ENCODE data around the gene CYP4F8.
"Not testable (repeated sequence)": the region's sequence is repeated elsewhere in the genome, so short reads cannot be mapped to it uniquely, and the experiment has no call there.

Gene CYP4F8

DNA sequence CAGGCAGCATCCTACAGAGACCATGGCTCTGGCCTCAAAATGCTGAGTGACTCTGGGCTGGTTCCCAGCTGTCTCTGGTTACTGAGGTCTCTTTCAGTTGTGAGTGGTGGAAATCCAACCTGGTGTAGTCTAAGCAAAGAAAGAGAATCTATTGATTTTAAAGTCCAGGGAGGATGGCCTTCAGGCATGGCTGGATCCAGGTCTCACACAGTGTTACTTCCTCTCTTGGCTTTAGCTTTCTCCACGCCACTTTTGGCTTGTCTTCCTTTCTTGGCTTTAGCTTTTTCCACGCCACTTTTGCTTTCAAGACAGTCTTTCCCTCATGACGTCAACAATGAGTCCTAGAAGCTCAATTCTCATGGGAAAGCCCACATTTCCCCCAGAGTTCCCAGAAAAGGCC lies 29.8 kb downstream of the CYP4F8 start:
- no peak for DNase-seq

DNA sequence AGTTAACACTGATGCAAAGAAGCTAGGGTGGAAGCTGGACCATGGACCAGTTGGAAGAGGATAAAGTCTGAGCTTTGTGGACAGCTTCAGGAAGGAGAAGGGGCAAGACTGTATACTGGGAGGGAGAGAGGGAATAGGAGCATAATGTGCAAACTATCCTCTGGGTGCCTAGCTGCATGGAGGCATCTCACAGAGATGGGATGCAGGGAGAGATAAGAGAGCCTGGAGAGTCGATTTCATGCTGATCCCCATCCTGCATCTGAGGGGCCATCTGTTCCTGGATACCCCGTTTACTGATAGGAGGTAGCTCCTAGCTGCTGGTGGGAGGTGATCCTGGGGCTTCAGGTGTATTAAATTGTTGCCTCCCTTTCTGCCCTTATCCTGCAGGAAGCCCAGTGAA lies 34.5 kb downstream of the CYP4F8 start:
- DNase-seq, result no peak

DNA sequence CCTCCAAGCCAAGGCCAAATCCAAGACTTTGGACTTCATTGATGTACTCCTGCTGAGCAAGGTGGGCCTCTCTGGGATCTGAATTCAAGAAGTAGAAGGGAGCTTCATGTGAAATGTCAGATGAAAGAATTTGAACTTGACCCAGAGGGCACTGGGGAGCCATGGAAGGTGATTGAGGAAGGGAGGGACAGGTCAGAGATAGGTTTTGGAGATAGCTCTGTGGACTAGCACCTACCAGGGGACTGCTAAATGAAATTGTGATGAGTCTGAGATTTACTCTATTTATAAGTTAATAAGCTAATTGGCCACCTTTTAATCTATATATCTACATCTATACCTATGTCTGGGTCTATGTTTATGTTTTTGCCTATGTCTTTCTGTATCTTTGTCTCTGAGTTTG lies 35.1 kb downstream of the CYP4F8 start:
- DNase-seq, result not testable (repeated sequence)

DNA sequence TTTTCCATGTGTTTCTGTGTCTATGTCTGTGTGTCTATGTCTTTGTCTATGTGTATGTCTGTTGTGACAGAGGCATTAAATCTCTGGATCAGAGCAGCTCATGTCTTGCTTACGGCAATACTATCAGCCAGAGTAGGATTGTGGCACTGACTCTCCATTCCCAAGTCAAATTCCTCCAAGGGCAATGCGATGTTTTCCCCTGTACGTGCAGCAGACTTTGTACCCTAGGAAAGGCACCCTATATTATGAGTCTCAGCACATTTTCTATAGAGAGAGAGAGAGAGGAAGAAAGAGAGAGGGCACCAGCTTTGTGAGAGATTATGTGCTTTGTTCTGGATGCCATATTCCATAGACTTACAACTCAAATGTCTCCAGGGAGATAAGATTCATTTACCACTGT lies 36.8 kb downstream of the CYP4F8 start:
- no peak for DNase-seq

DNA sequence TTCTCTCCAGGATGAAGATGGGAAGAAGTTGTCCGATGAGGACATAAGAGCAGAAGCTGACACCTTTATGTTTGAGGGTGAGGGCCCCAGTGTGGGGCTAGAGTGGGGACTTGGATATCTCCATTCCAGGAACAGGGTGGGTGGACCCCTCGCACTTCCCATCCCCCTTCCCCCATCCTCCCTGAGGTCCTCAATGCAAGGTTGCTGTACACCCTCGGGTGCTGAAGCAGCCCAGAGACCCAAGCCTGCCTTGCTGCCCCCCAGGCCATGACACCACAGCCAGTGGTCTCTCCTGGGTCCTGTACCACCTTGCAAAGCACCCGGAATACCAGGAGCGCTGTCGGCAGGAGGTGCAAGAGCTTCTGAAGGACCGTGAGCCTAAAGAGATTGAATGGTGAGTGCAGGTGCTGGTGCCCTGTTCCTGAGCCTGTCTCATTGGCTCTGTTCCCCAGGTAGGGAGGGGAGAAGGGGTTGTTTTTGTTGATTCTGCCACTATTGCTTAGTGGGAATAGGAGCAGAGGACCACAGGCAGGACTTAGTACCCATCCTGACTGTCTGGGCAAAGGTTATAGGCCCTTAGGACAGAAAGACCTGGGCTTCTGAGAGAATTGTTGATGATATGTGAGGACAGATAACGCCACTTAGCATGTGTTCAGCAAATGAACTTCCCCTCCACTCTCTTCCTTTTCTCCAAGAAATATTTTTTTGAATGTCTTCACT lies 37.7 kb downstream of the CYP4F8 start:
- DNase-seq, result no peak

DNA sequence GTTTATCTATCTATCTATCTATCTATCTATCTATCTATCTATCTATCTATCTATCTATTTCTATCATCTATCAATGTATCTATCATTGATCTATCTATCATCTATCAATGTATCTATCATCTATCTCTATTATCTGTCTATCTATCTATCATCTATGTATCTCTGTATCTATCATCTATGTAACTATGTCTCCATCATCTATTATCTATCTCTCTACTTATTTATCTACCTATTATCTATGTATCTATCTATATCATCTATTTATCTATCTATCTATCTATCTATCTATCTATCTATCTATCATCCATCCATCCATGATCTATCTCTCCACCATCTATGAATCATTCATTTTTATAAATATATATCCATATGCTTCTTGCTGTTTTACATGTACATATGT lies 41.4 kb downstream of the CYP4F8 start:
- no peak for DNase-seq

DNA sequence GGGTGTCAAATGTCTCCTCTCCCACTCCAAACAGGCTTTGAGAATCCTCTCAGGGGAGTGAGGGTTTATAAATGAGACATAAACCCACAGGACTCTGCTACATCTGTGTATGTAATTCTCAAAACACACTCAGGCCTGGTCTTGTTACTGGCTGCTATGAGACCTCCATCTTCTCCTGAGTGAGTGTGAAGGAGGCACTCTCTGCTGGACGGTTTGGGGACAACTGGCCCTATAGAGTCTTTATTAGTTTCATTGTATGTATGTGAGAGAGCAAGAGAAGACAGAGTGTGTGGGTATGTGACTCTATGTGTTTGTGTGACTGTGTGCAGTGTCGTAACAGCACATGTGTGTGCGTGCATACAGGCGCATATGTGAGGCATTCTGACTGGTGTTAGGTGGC lies 48.2 kb downstream of the CYP4F8 start:
- no peak for DNase-seq

DNA sequence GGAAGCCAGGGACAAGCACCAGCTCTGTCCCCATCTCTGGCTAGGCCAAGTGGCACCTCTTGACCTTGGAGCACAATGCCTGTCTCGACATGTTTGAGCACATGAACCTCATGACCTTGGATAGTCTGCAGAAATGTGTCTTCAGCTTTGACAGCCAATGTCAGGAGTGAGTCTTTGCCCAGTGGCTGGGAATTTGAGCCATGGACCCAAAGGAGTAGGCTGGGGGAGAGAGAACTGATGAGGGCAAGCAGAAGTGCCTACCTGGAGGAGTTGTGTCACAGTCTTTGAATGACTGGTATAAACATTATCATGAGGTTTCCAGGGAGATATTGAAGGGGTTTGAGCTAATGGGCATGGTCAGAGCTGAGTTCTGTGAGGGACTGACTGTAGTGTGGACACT lies 51.2 kb downstream of the CYP4F8 start:
- no peak for DNase-seq

DNA sequence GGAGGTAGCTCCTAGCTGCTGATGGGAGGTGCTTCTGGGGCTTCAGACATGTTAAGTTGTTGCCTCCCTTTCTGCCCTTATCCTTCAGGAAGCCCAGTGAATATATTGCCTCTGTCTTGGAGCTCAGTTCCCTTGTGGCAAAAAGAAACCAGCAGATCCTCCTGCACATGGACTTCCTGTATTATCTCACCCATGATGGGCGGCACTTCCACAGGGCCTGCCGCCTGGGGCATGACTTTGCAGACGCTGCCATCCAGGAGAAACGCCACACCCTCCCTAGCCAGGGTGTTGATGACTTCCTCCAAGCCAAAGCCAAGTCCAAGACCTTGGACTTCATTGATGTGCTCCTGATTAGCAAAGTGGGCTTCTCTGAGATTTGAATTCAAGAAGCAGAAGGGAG lies 51.9 kb downstream of the CYP4F8 start:
- DNase-seq, result no peak

DNA sequence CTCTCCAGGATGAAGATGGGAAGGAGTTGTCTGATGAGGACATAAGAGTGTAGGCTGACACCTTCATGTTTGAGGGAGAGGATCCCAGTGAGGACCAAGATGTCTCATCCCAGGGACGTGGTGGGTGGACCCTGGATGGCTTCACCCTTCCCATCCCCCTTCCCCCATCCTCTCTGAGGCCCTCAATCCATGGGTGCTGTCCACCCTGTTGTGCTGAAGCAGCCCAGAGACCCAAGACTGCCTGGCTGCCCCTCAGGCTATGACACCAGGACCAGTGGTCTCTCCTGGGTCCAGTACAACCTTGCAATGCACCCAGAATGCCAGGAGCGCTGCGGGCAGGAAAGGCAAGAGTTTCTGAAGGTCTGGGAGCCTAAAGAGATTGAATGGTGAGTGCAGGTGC lies 54.4 kb downstream of the CYP4F8 start:
- DNase-seq, result no peak

DNA sequence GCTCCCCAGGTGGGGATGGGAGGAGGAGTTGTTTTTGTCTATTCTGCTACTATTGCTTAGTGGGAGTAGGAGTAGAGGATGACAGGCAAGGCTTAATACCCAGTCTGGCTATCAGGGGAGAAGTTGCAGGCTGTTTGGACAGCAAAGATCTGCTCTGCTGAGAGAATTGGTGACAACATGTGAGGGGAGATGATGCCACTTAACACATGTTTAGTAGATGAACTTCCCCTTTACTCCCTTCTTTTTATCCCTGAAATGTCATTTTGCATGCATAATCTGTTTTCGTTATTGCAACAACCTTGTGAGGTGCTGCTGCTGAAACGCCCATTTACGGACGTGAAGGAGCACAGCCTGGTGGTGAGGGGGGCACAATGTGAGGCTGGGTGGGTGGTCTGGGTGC lies 54.9 kb downstream of the CYP4F8 start:
- no peak for DNase-seq

DNA sequence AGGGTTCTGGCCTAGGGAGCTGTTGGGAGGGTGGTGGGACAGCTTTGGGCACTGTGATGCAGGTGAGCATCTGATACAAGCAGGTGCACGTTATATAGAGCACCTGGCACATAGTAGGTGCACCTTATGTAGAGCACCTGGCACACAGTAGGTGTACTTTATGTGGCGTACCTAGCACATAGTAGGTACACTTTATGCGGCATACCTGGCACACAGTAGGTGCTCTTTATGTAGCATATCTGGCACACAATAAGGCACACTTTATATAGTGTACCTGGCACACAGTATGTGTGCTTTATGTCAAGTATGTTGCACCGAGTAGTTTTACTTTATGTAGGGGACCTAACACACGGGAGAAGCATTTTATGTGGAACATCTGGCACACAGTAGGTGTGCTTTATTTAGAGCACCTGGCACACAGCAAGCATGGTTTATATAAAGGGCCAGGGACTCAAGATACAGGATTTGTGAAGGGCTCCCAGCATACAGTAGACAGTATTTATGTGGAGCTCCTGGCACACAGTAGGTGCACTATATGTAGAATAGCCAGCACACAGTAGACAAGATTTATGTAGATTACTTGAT lies 56.3 kb downstream of the CYP4F8 start:
- no peak for DNase-seq

DNA sequence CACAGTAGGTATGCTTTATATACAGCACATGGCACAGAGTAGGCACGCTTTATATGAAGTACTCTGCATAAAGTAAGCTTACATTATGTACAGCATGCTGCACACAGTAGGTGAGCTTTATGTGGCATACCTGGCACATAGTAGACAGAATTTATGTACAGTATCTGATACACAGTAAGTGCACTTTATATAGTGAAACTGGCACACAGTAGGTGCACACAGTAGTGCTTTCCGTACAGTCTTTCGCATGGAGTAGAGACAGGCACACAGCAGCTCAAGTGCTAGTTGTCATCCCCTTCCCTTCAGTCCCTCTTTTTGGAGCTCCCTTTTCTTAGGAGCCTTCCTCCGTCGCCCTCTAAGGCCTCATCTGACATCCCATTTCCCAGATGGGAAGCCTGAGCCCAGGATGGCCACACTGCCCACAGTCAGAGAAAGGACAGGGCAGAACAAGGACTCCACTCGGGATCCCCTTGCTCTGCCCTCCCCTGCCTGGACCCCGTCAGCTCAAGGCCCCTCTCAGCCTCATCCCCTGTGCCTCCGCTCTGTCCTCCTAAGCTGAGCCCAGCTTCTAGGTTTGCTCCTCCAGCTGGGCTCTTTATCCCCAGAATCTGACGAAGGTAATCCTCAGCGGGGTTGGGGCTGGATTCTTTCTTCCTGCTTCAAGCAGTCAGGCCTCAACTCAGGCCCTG lies 57.0 kb downstream of the CYP4F8 start:
- no peak for DNase-seq

DNA sequence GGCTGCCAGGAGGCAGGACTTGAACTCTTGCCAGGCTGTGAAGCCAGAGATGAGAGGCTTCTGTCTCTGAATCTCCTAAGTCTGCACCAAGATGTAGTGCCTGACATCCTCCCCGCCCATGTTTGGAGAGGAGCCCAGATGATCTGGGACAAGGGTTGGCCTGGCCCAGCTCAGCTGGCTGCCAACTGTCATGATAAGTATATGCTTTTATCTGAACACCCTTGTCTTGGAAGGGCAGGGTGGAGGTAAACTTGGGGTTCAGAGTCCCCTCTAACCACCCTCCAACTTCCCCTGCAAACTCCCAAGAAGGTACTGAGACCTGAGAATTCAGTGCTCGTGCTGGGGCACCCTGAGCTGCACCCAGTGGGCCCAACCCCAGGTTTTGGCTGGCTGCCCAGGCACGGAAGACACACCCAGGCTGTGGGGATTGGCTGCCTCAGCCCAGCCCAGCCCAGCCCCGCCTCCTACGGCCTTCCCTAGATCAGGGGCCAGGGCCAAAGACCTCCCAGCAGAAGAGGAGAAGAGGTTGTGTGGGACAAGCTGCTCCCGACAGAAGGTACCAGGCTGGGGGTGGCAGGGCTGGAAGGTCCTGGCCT lies 57.7 kb downstream of the CYP4F8 start, which contains the start of gene CYP4F12:
TSS of gene CYP4F12 (plus strand) at position 508 of the 596 bp plus-strand sequence. CDS start 443 bp downstream, outside the sequence.
- no peak for DNase-seq

DNA sequence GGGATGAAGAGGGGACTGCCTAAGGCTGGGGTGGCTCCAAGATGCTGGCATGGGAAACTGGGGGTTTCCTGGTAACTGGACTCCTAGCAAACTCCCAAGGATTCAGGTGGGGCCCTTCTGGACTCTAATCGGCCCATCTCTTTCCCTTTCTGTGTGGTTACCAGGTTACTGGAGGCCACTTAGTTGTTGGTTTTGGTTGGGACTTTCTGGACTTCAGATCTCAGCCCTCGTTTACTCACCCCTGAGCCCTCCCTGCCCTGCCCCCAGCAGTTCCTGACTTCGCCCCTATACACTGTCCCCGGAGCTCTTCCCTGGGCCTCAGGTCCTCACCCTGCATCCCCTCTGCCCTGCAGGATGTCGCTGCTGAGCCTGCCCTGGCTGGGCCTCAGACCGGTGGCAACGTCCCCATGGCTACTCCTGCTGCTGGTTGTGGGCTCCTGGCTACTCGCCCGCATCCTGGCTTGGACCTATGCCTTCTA lies 58.2 kb downstream of the CYP4F8 start:
- DNase-seq, result no peak

DNA sequence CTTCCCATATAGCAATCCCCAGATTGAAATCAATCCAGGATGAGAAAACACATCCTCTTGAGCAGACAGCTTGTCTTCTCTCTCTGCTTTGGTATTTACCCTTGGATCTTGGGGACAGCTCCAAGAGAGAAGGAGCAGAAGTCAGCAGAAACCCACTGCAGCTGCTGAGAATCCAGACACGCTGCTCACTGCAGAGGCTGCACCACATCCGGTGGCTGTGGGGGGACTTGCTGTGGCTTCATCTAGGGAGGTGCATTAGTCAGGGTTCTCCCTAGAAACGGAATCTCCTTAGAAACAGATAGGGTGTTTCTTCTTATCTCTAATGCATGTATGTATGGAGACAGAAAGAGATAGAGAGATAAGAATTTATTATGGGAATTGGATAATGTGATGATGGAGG lies 60.5 kb downstream of the CYP4F8 start:
- no peak for DNase-seq

DNA sequence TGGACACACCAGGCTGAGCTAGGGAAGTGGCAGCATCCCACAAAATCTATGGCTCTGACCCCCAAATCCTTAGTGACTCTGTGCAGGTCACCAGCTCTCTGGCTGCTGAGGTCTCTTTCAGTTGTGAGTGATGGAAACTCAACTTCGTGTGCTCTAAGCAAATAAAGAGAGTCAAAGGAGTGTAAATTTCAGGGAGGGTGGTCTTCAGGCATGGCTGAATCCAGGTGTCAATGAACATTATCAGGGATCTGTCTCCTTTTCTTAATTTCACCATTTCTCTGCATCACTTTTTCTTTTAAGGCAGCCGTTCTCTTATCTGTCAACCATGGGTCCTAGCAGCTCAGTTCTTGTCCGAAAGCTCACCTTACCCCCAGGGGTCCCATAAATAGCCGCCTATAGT lies 64.1 kb downstream of the CYP4F8 start:
- DNase-seq, result no peak

DNA sequence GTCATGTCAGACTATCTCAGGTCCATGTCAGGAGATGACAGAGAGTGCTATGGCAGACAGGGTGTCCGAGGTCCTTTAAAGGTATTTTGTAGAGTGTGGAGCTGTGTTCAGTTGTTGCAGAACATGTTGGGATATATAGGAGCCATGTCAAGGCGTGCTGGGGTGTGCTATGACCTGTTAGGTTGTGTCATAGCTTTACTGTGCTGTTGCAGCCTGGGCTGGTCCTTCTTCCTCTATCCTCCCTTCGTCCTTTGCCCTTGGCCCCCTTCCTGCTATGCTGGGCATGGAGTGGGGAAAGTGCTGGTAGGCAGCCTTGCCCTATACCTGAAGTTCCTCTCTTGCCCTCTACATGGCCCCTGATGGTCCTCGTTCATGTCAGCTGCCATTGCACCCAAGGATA lies 64.8 kb downstream of the CYP4F8 start:
- DNase-seq, result not testable (repeated sequence)

All from eye (tissue), 1 donor.